OCI-LY7 (cell line): ENCODE measurements around the gene CHCHD10. TPM values are rescaled to one million over a fixed set of nuclear protein-coding genes. Genes with fewer than 3 reads are reported as not detected.

Experiments used
- BruUV-seq: library from RNA; stranded (reverse); fragments of 400-500 nt; replicated peaks from 2 replicates; lab custom pipeline; 2021; lab: Mats Ljungman, UMichigan
- CTCF ChIA-PET: fragments of 300-600 bp; sonication (Branson Sonifier 250); formaldehyde crosslinking; loops from one replicate; lab custom pipeline; 2022; ENCODE audit warnings: antibody characterized with exemption; ENCODE audit not compliant: unreplicated experiment; lab: Charles Lee
- POLR2A ChIA-PET: fragments of 300-600 bp; sonication (Branson Sonifier 250); formaldehyde crosslinking; loops from one replicate; lab custom pipeline; 2022; ENCODE audit warnings: antibody characterized with exemption; lab: Charles Lee
- DNase-seq: peaks from one replicate; pipeline ENCODE4 v3.0.0-alpha.2; 2015; ENCODE audit warnings: low spot score
- H2AFZ ChIP-seq: fragments of 200-600 bp; sonication (generic), shearing (Covaris generic); 2 replicates; pipeline ENCODE4 v1.6.1; 2014; ENCODE audit warnings: mild to moderate bottlenecking, antibody characterized with exemption, low read length, moderate library complexity
- H3K27ac ChIP-seq: fragments of 200-600 bp; sonication (generic); 2 replicates; pipeline ENCODE4 v1.5.1; 2014; ENCODE audit warnings: mixed run types, low read depth, mild to moderate bottlenecking, moderate library complexity, low read length, inconsistent platforms; ENCODE audit not compliant: poor library complexity, severe bottlenecking
- H3K36me3 ChIP-seq: fragments of 200-600 bp; sonication (generic); 2 replicates; pipeline ENCODE4 v1.6.1; 2014; ENCODE audit warnings: mild to moderate bottlenecking, antibody characterized with exemption, low read length, moderate library complexity, mixed read lengths; ENCODE audit not compliant: insufficient read depth
- H3K4me1 ChIP-seq: fragments of 200-600 bp; sonication (generic); 2 replicates; pipeline ENCODE4 v1.5.1; 2014; ENCODE audit warnings: mild to moderate bottlenecking, low read length; ENCODE audit not compliant: insufficient read depth, poor library complexity, severe bottlenecking
- H3K4me2 ChIP-seq: fragments of 200-600 bp; sonication (generic); 2 replicates; pipeline ENCODE4 v1.6.1; 2014; ENCODE audit warnings: mild to moderate bottlenecking, low read length
- H3K4me3 ChIP-seq: fragments of 200-600 bp; sonication (generic); 2 replicates; pipeline ENCODE4 v1.5.1; 2014; ENCODE audit warnings: mild to moderate bottlenecking, low read depth, low read length; ENCODE audit not compliant: poor library complexity, severe bottlenecking
- H3K79me2 ChIP-seq: fragments of 200-600 bp; sonication (generic); 2 replicates; pipeline ENCODE4 v1.6.1; 2016; ENCODE audit warnings: low read depth, mild to moderate bottlenecking, low read length, moderate library complexity, mixed read lengths; ENCODE audit not compliant: insufficient read depth
- H3K9me2 ChIP-seq: fragments of 200-600 bp; sonication (generic); 2 replicates; pipeline ENCODE4 v1.6.1; 2016; ENCODE audit warnings: mild to moderate bottlenecking, low read length, mixed read lengths; ENCODE audit not compliant: insufficient read depth
- H3K9me3 ChIP-seq: fragments of 200-600 bp; sonication (generic); 2 replicates; pipeline ENCODE4 v1.6.1; 2014; ENCODE audit warnings: mild to moderate bottlenecking, mixed run types, low read length, mixed read lengths
- H4K20me1 ChIP-seq: fragments of 200-600 bp; sonication (generic); 2 replicates; pipeline ENCODE4 v1.6.1; 2014; ENCODE audit warnings: mild to moderate bottlenecking, antibody characterized with exemption, low read length, moderate library complexity, mixed read lengths; ENCODE audit not compliant: insufficient read depth
- CTCF ChIP-seq: fragments of 200-600 bp; sonication (generic); conservative IDR thresholded peaks from 2 replicates; pipeline ENCODE4 v1.5.1; 2014; ENCODE audit warnings: mild to moderate bottlenecking, antibody characterized with exemption, low read length, moderate library complexity, mixed read lengths
- EZH2phosphoT487 ChIP-seq: fragments of 200-600 bp; sonication (generic); IDR thresholded peaks from 2 replicates; pipeline ENCODE4 v1.6.1; 2018; ENCODE audit warnings: low read depth, borderline replicate concordance, mild to moderate bottlenecking, mixed run types, antibody characterized with exemption, low read length, moderate library complexity, mixed read lengths
- intact Hi-C: fragments of 100-400 bp; cut with micrococcal nuclease; formaldehyde crosslinking; loops from one replicate; pipeline ENCODE4 v1.10.0; 2022; ENCODE audit not compliant: unreplicated experiment
- total RNA-seq, 2 experiments: library from RNA; depleted of rRNA in 1 of 2; stranded (reverse); fragments of >200 nt in 1 of 2; shearing (Covaris generic) in 1 of 2; gene quantifications; 2 replicates each; pipeline ENCODE4 v1.2.3, GENCODE V29; 2014 to 2022

CHCHD10 gene
- total RNA-seq, 2 experiments from 2014 or later, result 50.8 to 252 TPM

DNA sequence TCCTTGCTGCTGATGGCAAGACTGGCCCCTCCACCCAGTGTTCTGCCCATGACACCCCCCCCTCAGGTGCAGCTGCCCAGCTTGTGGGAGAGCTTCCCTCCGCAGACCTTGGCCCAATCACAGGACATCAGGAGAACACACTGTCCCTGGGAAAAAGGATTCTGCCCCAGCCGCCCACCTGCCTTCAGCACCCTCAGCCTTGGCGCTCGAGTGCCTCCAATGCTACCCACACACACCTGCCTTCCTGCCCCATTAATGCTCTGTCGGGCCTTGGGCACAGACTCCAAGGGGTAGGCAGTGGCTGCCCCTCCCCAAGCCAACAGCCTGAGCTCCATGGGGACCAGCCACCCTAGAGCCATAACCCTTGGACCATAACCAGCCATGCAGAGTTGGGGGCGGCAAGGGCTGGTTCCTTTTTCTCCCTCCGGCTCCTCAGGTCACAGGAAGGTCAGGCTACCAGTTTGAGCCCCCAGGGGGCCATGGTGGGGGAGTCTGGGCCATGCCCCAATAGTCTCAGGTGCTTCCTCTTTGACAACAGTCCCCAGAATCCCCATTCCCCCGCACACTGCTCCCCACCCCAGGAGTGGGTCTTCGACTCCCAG is 15.6 kb downstream of the CHCHD10 start:
- H3K4me2 ChIP-seq, result peak overlapping the region; percentile 93
- H4K20me1 ChIP-seq, result no peaks in the 10 kb centered on the region
- intact Hi-C loops, result loop anchor here (1.0 to 10.0 kb wide), 4 partner anchors 14 to 817 kb away; no protein-coding TSS in a partner anchor
- CTCF ChIA-PET, result no interaction called here
- peak; percentile 27; the same call in 1 of the 2 replicates for TF ChIP-seq CTCF
- TF ChIP-seq EZH2phosphoT487, result no peak
- H3K27ac ChIP-seq, result peak overlapping the region; percentile 95
- no TSS peak for BruUV-seq
- peaks cover 11% of the 10 kb centered on the region; the same call in 1 of the 2 replicates for H3K79me2 ChIP-seq
- peaks cover 53% of the 10 kb centered on the region for H3K4me1 ChIP-seq
- H3K9me2 ChIP-seq, result no peaks in the 10 kb centered on the region
- H3K36me3 ChIP-seq, result no peaks in the 10 kb centered on the region; the same call in 1 of the 2 replicates
- DNase-seq, result peak; percentile 95
- H3K9me3 ChIP-seq, result no peaks in the 10 kb centered on the region
- H2AFZ ChIP-seq, result no peak overlapping the region
- H3K4me3 ChIP-seq, result peak overlapping the region; percentile 78
- POLR2A ChIA-PET, result interaction anchor here (0.7 to 2.5 kb wide), 4 partner anchors 11 to 1008 kb away, joined by 3 to 8 read pairs (median 4); partner anchors contain the start of gene SLC2A11

- H3K9me3 ChIP-seq, result no peaks in the 10 kb centered on the region
- H3K36me3 ChIP-seq, result no peaks in the 10 kb centered on the region; the same call in 1 of the 2 replicates
- H3K4me3 ChIP-seq, result peak overlapping the region; percentile 78
- H3K4me1 ChIP-seq, result peaks cover 46% of the 10 kb centered on the region
- H3K4me2 ChIP-seq, result peak overlapping the region; percentile 93
- H4K20me1 ChIP-seq, result no peaks in the 10 kb centered on the region
- no peak for DNase-seq
- ChIA-PET POLR2A (interaction anchor here (1.6 to 2.5 kb wide), 2 partner anchors 94 to 106 kb away, joined by 5 to 8 read pairs; partner anchors contain the start of gene SLC2A11), CTCF (no interaction called here)
- no peaks in the 10 kb centered on the region for H3K9me2 ChIP-seq
- TSS peak; percentile 89 for BruUV-seq
- intact Hi-C loops, result loop anchor here (1.0 to 10.0 kb wide), 3 partner anchors 34 to 817 kb away; no protein-coding TSS in a partner anchor
- TF ChIP-seq CTCF (no peak), EZH2phosphoT487 (no peak)
- H2AFZ ChIP-seq, result peak overlapping the region; percentile 36; the same call in 1 of the 2 replicates
- peak overlapping the region; percentile 95 for H3K27ac ChIP-seq
- H3K79me2 ChIP-seq, result peaks cover 11% of the 10 kb centered on the region; the same call in 1 of the 2 replicates
These were observed 16.3 kb downstream of the CHCHD10 start for GRCh38 chr22:23751441-23751996.
